PC-3 (cell line): ENCODE measurements around the gene MOB4. TPM values are rescaled to one million over a fixed set of nuclear protein-coding genes. Genes with fewer than 3 reads are reported as not detected.

Experiments
- ATAC-seq: fragments of 200-7000 bp; cut with Tn5 transposase; 2 replicates; pipeline ENCODE4 v1.9.1; 2020; ENCODE audit warnings: mild to moderate bottlenecking, moderate library complexity
- BruUV-seq: library from RNA; stranded (reverse); fragments of 400-500 nt; replicated peaks from 2 replicates; lab custom pipeline; 2021; lab: Mats Ljungman, UMichigan
- CTCF ChIA-PET: fragments of 300-600 bp; sonication (Branson Sonifier 250); formaldehyde crosslinking; loops from one replicate; lab custom pipeline; 2022; ENCODE audit warnings: antibody characterized with exemption; lab: Charles Lee
- POLR2A ChIA-PET: fragments of 300-600 bp; sonication (Branson Sonifier 250); formaldehyde crosslinking; loops from one replicate; lab custom pipeline; 2022; ENCODE audit warnings: antibody characterized with exemption; ENCODE audit not compliant: unreplicated experiment; lab: Charles Lee
- DNase-seq: peaks from one replicate; pipeline ENCODE4 v3.0.0-alpha.2; 2015
- H2AFZ ChIP-seq: fragments of 300-600 bp; sonication (generic); 2 replicates; pipeline ENCODE4 v1.6.0; 2016; ENCODE audit warnings: antibody characterized with exemption, low read length
- H3F3A ChIP-seq: fragments of 300-600 bp; sonication (generic); one replicate; pipeline ENCODE4 v1.6.0; 2017; ENCODE audit warnings: antibody characterized with exemption, low read length, control low read depth, mild to moderate bottlenecking; ENCODE audit not compliant: unreplicated experiment
- H3K27ac ChIP-seq: fragments of 300-600 bp; sonication (generic); 2 replicates; pipeline ENCODE4 v1.5.1; 2016; ENCODE audit warnings: mild to moderate bottlenecking, low read length
- H3K27me3 ChIP-seq: fragments of 300-600 bp; sonication (generic); 2 replicates; pipeline ENCODE4 v1.6.1; 2016; ENCODE audit warnings: low read length, mixed read lengths
- H3K36me3 ChIP-seq: fragments of 300-600 bp; sonication (generic); 2 replicates; pipeline ENCODE4 v1.6.1; 2016; ENCODE audit warnings: low read depth, mixed run types, low read length, mixed read lengths
- H3K4me1 ChIP-seq: fragments of 300-600 bp; sonication (generic); 2 replicates; pipeline ENCODE4 v1.5.1; 2016; ENCODE audit warnings: low read length; ENCODE audit not compliant: insufficient read depth
- H3K4me2 ChIP-seq: fragments of 300-600 bp; sonication (generic); 2 replicates; pipeline ENCODE4 v1.6.0; 2016; ENCODE audit warnings: low read length
- H3K4me3 ChIP-seq: fragments of 300-600 bp; sonication (generic); 2 replicates; pipeline ENCODE4 v1.5.1; 2016; ENCODE audit warnings: mild to moderate bottlenecking, low read length, mixed read lengths
- H3K79me2 ChIP-seq: fragments of 300-600 bp; sonication (generic); 2 replicates; pipeline ENCODE4 v1.6.1; 2017; ENCODE audit warnings: low read length, mixed read lengths
- H3K9ac ChIP-seq: fragments of 300-600 bp; sonication (generic); 2 replicates; pipeline ENCODE4 v1.6.0; 2016; ENCODE audit warnings: mild to moderate bottlenecking, low read length
- H3K9me2 ChIP-seq: fragments of 300-600 bp; sonication (generic); replicated peaks from 2 replicates; pipeline ENCODE4 v1.6.1; 2016; ENCODE audit warnings: mixed run types, low read length, mixed read lengths
- H3K9me3 ChIP-seq: fragments of 300-600 bp; sonication (generic); 2 replicates; pipeline ENCODE4 v1.6.1; 2016; ENCODE audit warnings: low read length, mixed read lengths
- H4K20me1 ChIP-seq: fragments of 300-600 bp; sonication (generic); 2 replicates; pipeline ENCODE4 v1.6.1; 2016; ENCODE audit warnings: low read length, mixed read lengths
- CTCF ChIP-seq: fragments of 300-600 bp; sonication (generic); conservative IDR thresholded peaks from 2 replicates; pipeline ENCODE4 v1.5.1; 2017; ENCODE audit warnings: antibody characterized with exemption, low read depth, mild to moderate bottlenecking, low read length
- EZH2 ChIP-seq: fragments of 300-600 bp; sonication (generic); IDR thresholded peaks from one replicate; pipeline ENCODE4 v1.6.1; 2017; ENCODE audit warnings: antibody characterized with exemption, mild to moderate bottlenecking, low read length; ENCODE audit not compliant: unreplicated experiment
- EZH2phosphoT487 ChIP-seq: fragments of 300-600 bp; sonication (generic); IDR thresholded peaks from 2 replicates; pipeline ENCODE4 v1.6.1; 2018; ENCODE audit warnings: mild to moderate bottlenecking, antibody characterized with exemption, low read length, borderline replicate concordance
- intact Hi-C: fragments of 100-400 bp; cut with micrococcal nuclease; formaldehyde crosslinking; loops from 2 replicates; pipeline ENCODE4 v1.9.0; 2023
- total RNA-seq: library from RNA; depleted of rRNA; stranded (reverse); fragments of >200 nt; gene quantifications from 2 replicates; pipeline ENCODE4 v1.2.3, GENCODE V29; 2014

Gene MOB4
- total RNA-seq, 1 experiment from 2014 or later: 24.9 TPM

GRCh38 chr2:197498937-197499593, 16.8 kb upstream of the MOB4 start:
- no peaks in the 10 kb centered on the region for H3F3A ChIP-seq
- CTCF ChIA-PET: no interaction called here
- H2AFZ ChIP-seq: no peak overlapping the region
- H3K79me2 ChIP-seq: peaks cover 96% of the 10 kb centered on the region
- intact Hi-C loops: loop anchor here (10.0 kb wide), 1 partner anchor 84 kb away; no protein-coding TSS in a partner anchor
- peaks cover 36% of the 10 kb centered on the region for H3K4me1 ChIP-seq
- TF ChIP-seq CTCF: no peak
- TF ChIP-seq EZH2: no peak
- no peak for TF ChIP-seq EZH2phosphoT487
- peak overlapping the region; percentile 89 for H3K4me3 ChIP-seq
- H3K36me3 ChIP-seq: peaks cover 72% of the 10 kb centered on the region
- ATAC-seq (no peak), DNase-seq (peak; percentile 39)
- no peaks in the 10 kb centered on the region for H3K9me3 ChIP-seq
- BruUV-seq: no TSS peak
- peak overlapping the region; percentile 78 for H3K4me2 ChIP-seq
- POLR2A ChIA-PET: interaction anchor here (0.5 to 1.2 kb wide), 4 partner anchors 17 to 77 kb away, joined by 3 to 7 read pairs (median 6); partner anchors contain the start of genes MOB4 and SF3B1
- peaks cover 74% of the 10 kb centered on the region for H4K20me1 ChIP-seq
- H3K9me2 ChIP-seq: no peaks in the 10 kb centered on the region
- H3K9ac ChIP-seq: peak overlapping the region; percentile 98
- H3K27me3 ChIP-seq: no peaks in the 10 kb centered on the region
- peak overlapping the region; percentile 64 for H3K27ac ChIP-seq

GRCh38 chr2:197499594-197500502, 16.0 kb upstream of the MOB4 start, which contains the start of the genes HSPD1 and HSPE1:
HSPD1 (minus strand) TSS chr2:197499840; CDS start chr2:197498848, 992 bp downstream.
HSPE1 (plus strand) TSS chr2:197500379; CDS start chr2:197500437, 58 bp downstream.
- H2AFZ ChIP-seq: peak within 1 kb of the TSS; percentile 27; the same call in 1 of the 2 replicates
- H3K27me3 ChIP-seq: no peaks in the 10 kb centered on the region
- peak; percentile 99 for DNase-seq
- no peaks in the 10 kb centered on the region for H3F3A ChIP-seq
- H3K4me2 ChIP-seq: peak within 1 kb of the TSS; percentile 96
- intact Hi-C loops: loop anchor here (1.0 to 10.0 kb wide), 5 partner anchors 16 to 277 kb away; partner anchors contain the start of genes COQ10B and MOB4
- H3K9ac ChIP-seq: peak within 1 kb of the TSS; percentile 98
- TF ChIP-seq EZH2phosphoT487: no peak
- TF ChIP-seq CTCF: no peak
- no peak for TF ChIP-seq EZH2
- H4K20me1 ChIP-seq: peaks cover 66% of the 10 kb centered on the region
- no peaks in the 10 kb centered on the region for H3K9me3 ChIP-seq
- no peaks in the 10 kb centered on the region for H3K9me2 ChIP-seq
- peaks cover 71% of the 10 kb centered on the region for H3K36me3 ChIP-seq
- peak; percentile 81 for ATAC-seq
- peak within 1 kb of the TSS; percentile 89 for H3K4me3 ChIP-seq
- peak within 1 kb of the TSS; percentile 85 for H3K27ac ChIP-seq
- H3K79me2 ChIP-seq: peaks cover 94% of the 10 kb centered on the region
- no TSS peak for BruUV-seq
- ChIA-PET CTCF (interaction anchor here (0.5 to 1.3 kb wide), 2 partner anchors 77 to 100 kb away, joined by 3 read pairs; no protein-coding TSS in a partner anchor), POLR2A (interaction anchor here (0.5 to 1.4 kb wide), 12 partner anchors 13 to 211 kb away, joined by 3 to 7 read pairs (median 3); partner anchors contain the start of genes COQ10B, MARS2, MOB4 and SF3B1)
- H3K4me1 ChIP-seq: peaks cover 36% of the 10 kb centered on the region
